Effector CD4-positive, alpha-beta T cell (primary cell): ENCODE results near the gene OCIAD1.
A peak's percentile ranks its signal among the peaks of the same experiment; 100 is the strongest.

Experiments
- DNase-seq: peaks from one replicate; pipeline ENCODE4 v3.0.0-alpha.2; 2020

OCIAD1 gene

DNA sequence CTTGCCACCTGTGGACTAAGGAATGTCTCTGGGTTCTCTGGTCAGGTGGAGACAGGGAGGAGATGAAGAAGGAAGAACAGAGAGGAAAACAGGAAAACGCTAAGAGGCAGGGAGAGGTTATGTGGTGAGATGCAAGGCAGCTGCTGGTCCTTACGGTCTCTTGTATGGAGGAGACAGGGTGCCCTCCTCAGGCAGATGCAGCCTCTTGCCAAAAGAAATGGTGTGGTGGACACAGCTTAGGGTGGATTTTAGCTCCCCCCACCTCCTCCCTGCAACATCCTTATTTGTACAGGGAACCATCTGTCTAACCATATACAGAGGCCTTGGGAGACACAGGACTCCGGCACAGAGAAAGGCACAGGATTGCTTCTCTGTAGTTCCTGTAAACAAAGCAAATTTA lies 66.0 kb downstream of the OCIAD1 start:
- DNase-seq: no peak

DNA sequence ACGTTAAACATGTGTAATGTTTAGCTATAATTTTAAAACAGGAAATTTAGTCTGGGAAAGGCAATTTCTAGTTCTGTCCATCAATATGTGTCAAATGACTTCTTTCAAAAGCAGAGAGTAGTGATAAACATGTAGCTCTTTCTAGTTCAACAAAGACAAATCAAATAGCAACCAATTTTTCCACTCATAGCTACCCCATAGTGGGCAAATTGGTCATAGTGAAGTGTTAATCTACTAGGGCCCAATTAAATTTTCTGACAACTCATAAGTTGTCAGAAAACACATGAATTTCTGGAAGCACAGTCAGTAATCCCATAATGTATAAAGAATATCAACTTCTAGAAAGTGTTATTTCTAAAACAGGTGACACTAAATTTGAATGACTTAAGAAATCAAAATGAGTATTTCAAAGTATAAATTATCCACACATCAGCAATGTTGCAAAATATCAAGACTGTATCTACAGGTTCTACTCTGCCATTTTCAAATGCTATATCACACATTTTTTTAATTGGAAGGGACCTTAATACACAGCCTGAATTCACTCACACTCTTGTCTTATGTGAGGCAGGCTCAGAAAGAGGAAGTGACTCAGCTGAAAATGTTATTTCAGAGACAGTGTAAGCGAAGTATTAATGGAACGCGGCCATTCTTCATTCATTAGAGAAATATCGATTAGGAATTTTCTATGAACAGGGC lies 68.0 kb downstream of the OCIAD1 start:
- DNase-seq: no peak

DNA sequence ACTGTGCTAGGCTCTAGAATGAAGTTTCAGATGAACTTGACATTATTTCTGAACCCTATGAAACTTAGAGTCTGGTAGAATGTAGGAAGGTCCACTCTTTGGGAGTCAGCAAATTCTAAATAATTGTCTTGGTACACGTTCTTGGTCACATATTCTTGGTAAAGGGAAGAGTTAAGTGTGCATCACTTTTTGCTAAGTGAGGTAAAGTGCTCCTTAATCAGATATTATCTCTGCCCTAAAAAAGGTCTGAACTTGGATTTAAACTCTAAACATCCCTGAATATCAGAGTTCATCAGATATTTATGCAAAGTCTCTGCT lies 68.5 kb downstream of the OCIAD1 start:
- DNase-seq: no peak

DNA sequence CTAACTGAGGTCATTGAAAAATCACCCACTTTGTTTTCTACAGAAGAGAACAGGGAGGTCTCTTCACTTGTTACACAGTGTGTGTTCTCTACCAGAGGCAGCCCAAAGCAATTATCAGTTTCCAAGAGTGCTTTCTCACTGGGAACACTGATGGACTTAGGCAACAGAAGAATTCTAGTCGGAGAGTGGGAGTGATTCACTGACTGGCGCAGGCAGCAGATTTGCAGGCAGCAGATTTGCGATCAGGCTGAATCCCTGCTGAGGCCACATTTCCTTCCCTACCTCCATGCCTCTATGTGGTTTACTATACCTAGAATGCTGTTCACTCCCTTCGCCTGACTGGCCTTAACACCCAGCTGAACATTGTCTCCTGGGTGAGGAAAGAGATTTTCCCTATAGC lies 69.1 kb downstream of the OCIAD1 start:
- DNase-seq: no peak

DNA sequence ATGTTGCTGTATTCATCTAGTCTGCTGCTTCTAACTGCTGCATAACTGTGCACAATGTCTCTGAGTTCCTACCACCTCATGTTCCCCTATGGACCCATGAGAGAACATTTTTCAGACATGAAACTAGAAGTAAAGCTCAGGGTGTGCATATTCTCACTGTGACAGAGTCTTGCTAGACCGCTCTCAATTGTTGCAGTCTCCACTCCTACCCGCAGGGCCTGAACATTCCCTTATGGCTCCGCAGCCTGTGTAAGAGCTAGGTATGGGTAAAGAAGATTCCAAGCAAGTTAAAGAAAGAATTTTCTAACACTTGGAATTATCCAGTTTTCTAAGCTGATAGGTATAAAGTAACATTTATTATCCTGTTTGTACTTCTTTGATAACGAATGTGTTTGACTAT lies 70.3 kb downstream of the OCIAD1 start:
- DNase-seq: no peak

DNA sequence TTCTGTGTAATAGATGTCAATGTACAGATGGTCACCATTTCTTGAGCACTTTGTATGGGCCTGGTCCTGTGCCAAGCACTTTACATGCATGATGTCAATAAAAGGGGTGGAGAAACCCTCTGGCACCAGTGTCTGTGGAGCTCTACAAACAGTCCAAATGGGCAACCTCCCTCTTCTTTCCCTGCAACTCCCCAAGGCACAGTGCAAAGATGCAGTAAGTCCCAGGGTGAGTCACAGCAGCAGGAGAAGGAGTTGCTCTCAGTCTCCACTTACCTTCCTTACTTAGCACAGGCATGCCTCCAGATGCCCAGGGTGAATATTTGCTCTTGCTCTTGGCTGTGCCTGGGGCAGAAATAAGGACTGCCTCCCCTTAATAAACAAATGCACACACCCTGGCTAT lies 71.4 kb downstream of the OCIAD1 start:
- no peak for DNase-seq

DNA sequence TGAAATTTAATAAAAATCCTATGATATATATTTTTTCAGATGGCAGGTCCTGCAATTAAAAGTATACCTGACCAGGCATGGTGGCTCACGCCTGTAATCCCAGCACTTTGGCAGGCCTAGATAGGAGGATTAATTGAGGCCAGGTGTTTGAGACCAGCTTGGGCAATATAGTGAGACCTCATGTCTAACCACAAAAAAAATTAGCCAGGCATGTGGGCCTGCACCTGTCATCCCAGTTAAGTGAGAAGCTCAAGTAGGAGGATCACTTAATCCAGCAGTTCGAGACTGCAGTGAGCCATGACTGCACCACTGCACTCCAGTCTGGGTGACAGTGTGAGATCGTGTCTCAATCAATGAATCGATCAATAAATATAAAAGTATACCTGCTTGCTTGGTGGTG lies 73.2 kb downstream of the OCIAD1 start:
- no peak for DNase-seq

DNA sequence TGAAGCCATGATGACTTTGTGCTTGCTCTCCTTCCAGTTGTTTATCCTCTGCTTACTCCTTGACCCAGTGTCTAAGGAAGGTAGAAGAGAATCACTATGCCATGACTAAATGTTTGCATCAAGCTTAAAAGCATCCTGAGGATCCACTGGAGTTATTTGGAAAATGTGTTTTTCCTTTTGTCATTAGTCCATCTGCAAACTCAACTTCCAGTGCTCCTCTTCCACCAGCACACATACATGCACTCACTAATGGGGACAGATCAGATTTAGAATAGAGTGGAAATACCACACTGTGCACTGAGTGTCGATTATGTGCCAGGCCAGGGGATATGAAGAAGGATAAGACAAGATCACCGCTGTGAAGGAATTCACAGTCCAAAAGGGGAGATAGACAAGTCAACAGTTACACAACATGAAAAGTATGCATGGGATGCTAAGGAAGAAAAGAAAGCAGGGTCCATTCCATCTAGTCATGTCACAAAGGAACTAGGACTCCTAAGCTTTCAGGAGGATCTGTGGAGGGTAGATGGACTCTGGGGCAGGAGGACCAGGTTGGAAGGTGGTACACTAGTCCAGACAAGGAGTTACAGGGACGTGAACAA lies 73.8 kb downstream of the OCIAD1 start:
- no peak for DNase-seq

DNA sequence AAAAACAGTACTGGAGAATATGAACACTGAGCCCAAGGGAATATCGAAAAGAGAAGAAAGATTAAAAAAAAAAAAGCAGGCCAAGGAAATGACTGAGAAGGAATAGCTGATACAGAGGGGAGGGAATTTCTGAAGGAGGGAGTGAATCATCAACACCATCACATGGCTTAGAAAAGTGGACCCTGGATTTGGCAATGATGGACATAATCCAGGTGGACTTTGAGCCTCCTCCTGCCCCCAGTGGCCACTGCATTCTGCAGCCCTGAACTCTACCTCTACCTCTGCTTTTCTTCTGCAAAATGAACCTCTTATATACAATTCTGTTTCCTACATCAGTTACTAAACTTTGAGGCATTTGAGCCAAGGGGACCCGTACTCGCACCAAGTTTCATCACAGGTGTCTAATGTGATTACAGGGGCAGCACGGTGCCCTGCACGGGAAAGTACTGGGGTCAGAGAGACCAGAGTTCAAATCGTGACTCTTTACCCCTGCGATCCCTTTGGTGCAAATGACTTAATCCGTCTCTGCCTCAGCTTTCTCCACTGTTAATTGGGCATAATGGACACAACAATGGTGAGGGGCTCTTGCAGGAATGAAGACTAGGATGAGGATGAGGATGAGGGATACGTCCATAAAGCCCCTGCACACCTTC lies 74.6 kb downstream of the OCIAD1 start:
- no peak for DNase-seq

DNA sequence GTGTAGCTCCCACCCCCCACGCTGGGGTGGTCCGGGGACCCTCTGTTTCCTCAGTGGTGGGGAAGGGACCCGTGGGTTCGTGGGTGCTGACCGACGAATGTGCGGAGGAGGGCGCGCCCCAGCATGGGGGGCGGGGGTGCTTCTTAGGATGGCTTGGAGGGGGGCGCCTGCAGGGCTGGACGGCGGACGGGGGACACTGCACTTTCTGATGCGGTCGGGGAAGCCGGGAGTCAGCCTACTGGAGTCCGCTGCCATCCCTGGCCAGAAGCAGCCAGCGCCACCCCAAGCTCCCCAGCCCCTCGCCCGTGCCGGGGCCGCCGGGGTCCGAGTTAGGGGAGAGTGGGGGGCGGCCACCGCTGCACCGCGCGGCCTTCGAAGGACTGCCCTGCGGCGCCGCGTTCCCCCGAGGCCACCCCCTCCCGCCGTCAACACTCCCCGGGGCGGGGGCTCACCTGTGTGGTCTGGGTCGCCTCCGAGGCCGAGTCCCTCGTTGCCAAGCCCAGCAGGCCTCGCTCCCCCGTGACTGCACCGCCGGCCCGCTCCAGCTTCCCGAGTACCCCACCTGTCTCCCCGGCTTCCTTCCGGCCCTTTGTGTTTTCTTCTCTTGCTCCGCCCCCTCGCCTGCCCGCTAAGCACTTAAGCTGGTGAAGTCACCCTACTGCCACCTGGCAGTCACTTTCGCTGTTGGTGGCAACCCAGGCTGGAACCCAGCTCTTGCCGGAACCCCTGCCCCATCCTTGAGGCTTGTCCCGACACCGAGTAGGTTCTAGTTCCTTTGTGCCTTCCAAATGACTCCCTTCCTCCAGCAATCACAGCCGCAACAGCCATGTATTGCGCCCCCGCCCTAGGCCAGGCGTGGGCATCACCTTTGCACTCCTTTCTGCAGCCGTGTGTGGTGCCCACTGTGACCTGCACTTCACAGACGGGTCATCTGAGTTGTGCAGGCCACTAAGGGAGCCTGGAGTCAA lies 75.6 kb downstream of the OCIAD1 start, which contains the start of gene OCIAD2:
OCIAD2 (minus strand) TSS at position 569 of the 968 bp plus-strand sequence. CDS start 2,225 bp downstream, outside the sequence.
- DNase-seq: peak; percentile 79

DNA sequence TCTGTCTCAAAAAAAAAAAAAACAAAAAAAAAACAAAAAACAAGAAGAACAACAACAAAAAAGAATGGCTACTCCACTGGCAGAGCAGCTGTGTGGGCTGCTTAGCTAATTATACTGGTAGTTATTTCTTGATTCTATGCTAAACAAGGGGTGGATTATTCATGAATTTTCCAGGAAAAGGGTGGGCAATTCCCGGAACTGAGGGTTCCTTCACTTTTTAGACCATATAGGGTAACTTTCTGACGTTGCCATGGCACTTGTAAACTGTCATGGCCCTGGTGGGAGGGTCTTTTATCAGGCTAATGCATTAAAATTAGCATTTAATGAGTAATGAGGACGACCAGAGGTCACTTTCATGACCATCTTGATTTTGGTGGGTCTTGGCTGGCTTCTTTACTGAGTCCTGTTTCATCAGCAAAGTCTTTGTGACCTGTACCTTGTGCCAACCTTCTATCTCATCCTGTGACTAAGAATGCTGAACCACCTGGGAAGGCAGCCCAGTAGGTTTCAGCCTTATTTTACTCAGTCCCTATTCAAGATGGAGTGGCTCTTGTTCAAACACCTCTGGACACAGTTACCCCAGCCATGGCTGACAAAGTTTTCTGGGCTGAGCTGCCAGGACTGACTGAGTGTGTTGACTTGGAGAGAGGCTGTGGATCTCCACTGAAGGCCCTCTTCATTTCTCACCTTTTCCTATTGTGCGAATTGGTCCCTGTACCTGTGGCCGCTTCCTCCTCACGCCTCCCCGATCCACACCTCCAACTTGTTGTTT lies 77.0 kb downstream of the OCIAD1 start:
- no peak for DNase-seq

DNA sequence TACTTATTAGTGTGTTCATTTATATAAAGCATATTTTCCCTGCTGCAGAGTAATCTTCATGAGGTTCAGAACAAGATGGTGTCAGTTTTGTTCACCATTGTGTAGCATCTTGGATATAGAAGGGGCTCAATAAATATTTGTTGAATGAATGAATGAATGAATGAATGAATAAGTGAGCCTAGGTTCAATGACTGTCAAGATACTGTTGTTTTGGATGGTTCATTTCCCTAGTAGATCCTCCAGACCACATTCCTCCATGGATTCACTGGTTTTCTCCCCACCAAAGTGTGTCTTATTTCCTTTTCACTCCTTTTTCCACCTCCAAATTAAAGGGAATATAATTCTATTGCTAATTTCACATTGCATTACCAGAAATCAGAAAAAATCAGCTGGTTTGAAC lies 77.8 kb downstream of the OCIAD1 start:
- DNase-seq: no peak

DNA sequence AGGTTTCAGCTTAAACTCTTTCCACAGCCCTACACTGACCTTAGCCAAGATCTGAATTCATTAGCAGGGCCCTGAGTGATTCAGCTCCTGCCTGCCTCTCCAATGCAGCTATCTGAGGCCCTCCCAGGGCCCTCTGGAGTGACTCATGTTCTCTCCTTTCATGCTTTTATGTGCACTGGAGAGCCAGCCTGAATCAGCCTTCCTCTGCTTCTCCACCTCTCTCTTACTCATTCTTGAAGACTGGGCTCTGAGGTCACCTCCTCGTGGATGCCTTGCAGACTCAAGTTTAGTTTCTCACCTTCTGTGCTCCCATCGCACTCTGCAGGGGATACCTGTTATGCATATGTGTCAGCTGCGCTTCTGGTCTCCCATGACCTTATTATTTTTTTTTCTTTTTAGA lies 78.8 kb downstream of the OCIAD1 start:
- no peak for DNase-seq

DNA sequence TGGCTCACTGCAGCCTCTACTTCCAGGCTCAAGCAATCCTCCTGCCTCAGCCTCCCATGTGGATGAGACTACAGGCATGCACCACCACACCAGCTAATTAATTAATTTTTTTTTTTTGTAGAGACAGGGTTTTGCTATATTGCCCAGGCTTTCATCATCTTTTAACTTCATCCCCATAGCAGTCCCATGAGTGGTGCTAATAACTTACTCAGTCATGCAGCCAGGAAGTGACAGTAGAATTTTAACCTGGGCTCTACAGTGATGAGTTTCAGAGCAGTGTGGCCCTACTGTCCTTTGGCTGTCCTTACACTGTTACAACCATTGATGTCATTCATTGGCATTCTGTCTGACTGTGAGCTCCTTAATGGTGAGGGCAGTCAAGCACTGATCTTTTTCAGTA lies 79.6 kb downstream of the OCIAD1 start:
- no peak for DNase-seq
